HCT116 (cell line): Measurements from ENCODE around the gene PDLIM5. TPM values are rescaled to one million over a fixed set of nuclear protein-coding genes. Genes with fewer than 3 reads are reported as not detected.

Experiments used
- ATAC-seq: fragments of 200-7000 bp; cut with Tn5 transposase; 2 replicates; pipeline ENCODE4 v1.9.1; 2020; ENCODE audit warnings: mild to moderate bottlenecking, moderate library complexity
- BruUV-seq: library from RNA; stranded (reverse); fragments of 400-500 nt; replicated peaks from 2 replicates; lab custom pipeline; 2021; lab: Mats Ljungman, UMichigan
- CTCF ChIA-PET: fragments of 300-600 bp; sonication (Branson Sonifier 250); formaldehyde crosslinking; loops from one replicate; lab custom pipeline; 2021; ENCODE audit warnings: antibody characterized with exemption; lab: Charles Lee
- POLR2A ChIA-PET: fragments of 300-600, 350-600 bp; sonication (Branson Sonifier 250); formaldehyde crosslinking; loops from one replicate; lab custom pipeline; 2021; ENCODE audit warnings: antibody characterized with exemption; lab: Charles Lee
- RAD21 ChIA-PET, 2 experiments: fragments of 300-600 bp; sonication (Branson Sonifier 250); formaldehyde crosslinking; loops; one replicate each; lab custom pipeline; 2023; ENCODE audit warnings: low total read pairs in 2 of 2; ENCODE audit not compliant: uncharacterized antibody in 2 of 2, unreplicated experiment in 2 of 2, low non-redundant PET in 1 of 2; lab: Charles Lee
- DNase-seq: peaks from one replicate; pipeline ENCODE4 v3.0.0-alpha.2; 2010; ENCODE audit warnings: low read depth, low spot score
- H2AFZ ChIP-seq: fragments of 200-600 bp; shearing (Covaris generic), sonication (generic); 2 replicates; pipeline ENCODE4 v1.6.1; 2017; ENCODE audit warnings: low read depth, mixed run types, mixed read lengths, antibody characterized with exemption, low read length; ENCODE audit not compliant: poor library complexity, severe bottlenecking
- H3K27ac ChIP-seq: 2 replicates; pipeline ENCODE4 v1.5.1; 2012; ENCODE audit warnings: low read depth, low read length
- H3K27me3 ChIP-seq: fragments of 200-600 bp; sonication (generic); 2 replicates; pipeline ENCODE4 v1.6.1; 2016; ENCODE audit warnings: mixed run types, low read length, mixed read lengths; ENCODE audit not compliant: insufficient read depth
- H3K36me3 ChIP-seq, 2 experiments: fragments of 200-500 bp in 1 of 2; fragments of 200-600 bp in 1 of 2; sonication (Bioruptor generic) in 1 of 2; sonication (generic) in 1 of 2; 2 replicates each; pipeline versions ENCODE4 v1.5.1 to v1.6.1; 2014 to 2016; ENCODE audit warnings: low read length in 2 of 2, inconsistent platforms in 1 of 2, mixed read lengths in 1 of 2, mixed run types in 1 of 2; ENCODE audit not compliant: insufficient read depth in 2 of 2, control insufficient read depth in 1 of 2
- H3K4me1 ChIP-seq, 2 experiments: fragments of 200-600 bp in 1 of 2; sonication (generic) in 1 of 2; 2 replicates each; pipeline versions ENCODE4 v1.5.1 to v1.6.1; 2012 to 2017; ENCODE audit warnings: low read length in 2 of 2, inconsistent platforms in 1 of 2, mild to moderate bottlenecking in 1 of 2, mixed read lengths in 1 of 2, mixed run types in 1 of 2, moderate library complexity in 1 of 2; ENCODE audit not compliant: insufficient read depth in 2 of 2, control insufficient read depth in 1 of 2
- H3K4me2 ChIP-seq: fragments of 200-600 bp; sonication (generic); 2 replicates; pipeline ENCODE4 v1.6.1; 2017; ENCODE audit warnings: mixed run types, low read length, mixed read lengths
- H3K4me3 ChIP-seq, 2 experiments: fragments of 200-600 bp in 1 of 2; sonication (generic) in 1 of 2; replicated peaks in 1 of 2; 2 replicates each; pipeline ENCODE4 v1.5.1; 2011 to 2016; ENCODE audit warnings: low read length in 2 of 2, control low read depth in 1 of 2, low read depth in 1 of 2, mild to moderate bottlenecking in 1 of 2, mixed read lengths in 1 of 2, mixed run types in 1 of 2
- H3K79me2 ChIP-seq: fragments of 200-600 bp; sonication (generic); 2 replicates; pipeline ENCODE4 v1.6.1; 2017; ENCODE audit warnings: mild to moderate bottlenecking, mixed run types, low read length, moderate library complexity, mixed read lengths; ENCODE audit not compliant: insufficient read depth
- H3K9ac ChIP-seq: fragments of 200-600 bp; sonication (generic); 2 replicates; pipeline ENCODE4 v1.6.1; 2016; ENCODE audit warnings: low read length, mixed read lengths
- H3K9me2 ChIP-seq: fragments of 200-600 bp; sonication (generic), shearing (Covaris generic); 2 replicates; pipeline ENCODE4 v1.6.1; 2017; ENCODE audit warnings: mixed run types, mild to moderate bottlenecking, moderate library complexity; ENCODE audit not compliant: insufficient read depth
- H3K9me3 ChIP-seq, 2 experiments: fragments of 200-500 bp in 1 of 2; fragments of 200-600 bp in 1 of 2; sonication (Bioruptor generic) in 1 of 2; sonication (generic) in 1 of 2; 2 replicates each; pipeline ENCODE4 v1.6.1; 2014 to 2017; ENCODE audit warnings: low read length in 2 of 2, mixed read lengths in 2 of 2, inconsistent platforms in 1 of 2, low read depth in 1 of 2, mild to moderate bottlenecking in 1 of 2, mixed run types in 1 of 2, moderate library complexity in 1 of 2; ENCODE audit not compliant: control insufficient read depth in 1 of 2, insufficient read depth in 1 of 2
- H4K20me1 ChIP-seq: fragments of 200-600 bp; sonication (generic), shearing (Covaris generic); 2 replicates; pipeline ENCODE4 v1.6.1; 2017; ENCODE audit warnings: mixed run types, mild to moderate bottlenecking, moderate library complexity; ENCODE audit not compliant: insufficient read depth
- ATF3 ChIP-seq: IDR thresholded peaks from 2 replicates; pipeline ENCODE4 v1.6.1; 2012
- CEBPB ChIP-seq: IDR thresholded peaks from 2 replicates; pipeline ENCODE4 v1.6.1; 2012; ENCODE audit warnings: low read depth
- CTCF ChIP-seq, 3 experiments: fragments of 200-600 bp in 1 of 3; sonication (generic) in 1 of 3; IDR thresholded peaks in 2 of 3; conservative IDR thresholded peaks in 1 of 3; 2 replicates each; pipeline ENCODE4 v1.5.1; 2012 to 2017; ENCODE audit warnings: low read depth in 2 of 3, low read length in 2 of 3, antibody characterized with exemption in 1 of 3, borderline replicate concordance in 1 of 3, control low read depth in 1 of 3, mild to moderate bottlenecking in 1 of 3, mixed read lengths in 1 of 3, mixed run types in 1 of 3, moderate library complexity in 1 of 3; ENCODE audit not compliant: insufficient read depth in 1 of 3
- EZH2phosphoT487 ChIP-seq: fragments of 200-600 bp; IDR thresholded peaks from 2 replicates; pipeline ENCODE4 v1.6.1; 2018; ENCODE audit warnings: antibody characterized with exemption, borderline replicate concordance
- FOSL1 ChIP-seq: IDR thresholded peaks from 2 replicates; pipeline ENCODE4 v1.6.1; 2012; ENCODE audit warnings: low read depth
- JUND ChIP-seq: IDR thresholded peaks from 2 replicates; pipeline ENCODE4 v1.6.1; 2012
- POLR2AphosphoS5 ChIP-seq: IDR thresholded peaks from 2 replicates; pipeline ENCODE4 v1.6.1; 2011; ENCODE audit warnings: mild to moderate bottlenecking, low read depth, low read length, moderate library complexity
- RAD21 ChIP-seq: IDR thresholded peaks from 2 replicates; pipeline ENCODE4 v1.6.1; 2012; ENCODE audit warnings: low read depth, mild to moderate bottlenecking
- REST ChIP-seq: IDR thresholded peaks from 2 replicates; pipeline ENCODE4 v1.6.1; 2012; ENCODE audit warnings: low read depth
- SIN3A ChIP-seq: IDR thresholded peaks from 2 replicates; pipeline ENCODE4 v1.6.1; 2012; ENCODE audit warnings: low read depth
- SP1 ChIP-seq: IDR thresholded peaks from 2 replicates; pipeline ENCODE4 v1.6.1; 2012; ENCODE audit warnings: low read depth
- SRF ChIP-seq: IDR thresholded peaks from 2 replicates; pipeline ENCODE4 v1.6.1; 2012; ENCODE audit warnings: low read depth
- TCF7L2 ChIP-seq: IDR thresholded peaks from 2 replicates; pipeline ENCODE4 v1.7.0; 2011; ENCODE audit warnings: borderline replicate concordance, inconsistent platforms; ENCODE audit not compliant: insufficient read depth, insufficient read length; ENCODE audit errors: extremely low read depth
- ZFX ChIP-seq: fragments of 450-650 bp; IDR thresholded peaks from 2 replicates; pipeline ENCODE4 v1.6.1; 2017
- ZNF274 ChIP-seq: fragments of 200-500 bp; sonication (Bioruptor generic); IDR thresholded peaks from 2 replicates; pipeline ENCODE4 v1.6.1; 2014; ENCODE audit warnings: mild to moderate bottlenecking, low read depth, low read length, inconsistent platforms
- intact Hi-C: fragments of 100-400 bp; cut with micrococcal nuclease; formaldehyde crosslinking; loops from 2 replicates; pipeline ENCODE4 v1.10.0; 2022
- total RNA-seq: library from RNA; stranded (reverse); gene quantifications from one replicate; pipeline ENCODE4 v1.2.1, GENCODE V29; 2021; ENCODE audit not compliant: unreplicated experiment
- TF ChIP-seq, protein P1 (sequence below): IDR thresholded peaks from 2 replicates; pipeline ENCODE4 v1.6.1; 2011; ENCODE audit warnings: mild to moderate bottlenecking, low read length, moderate library complexity; ENCODE audit not compliant: insufficient replicate concordance; ENCODE audit errors: extremely low read depth

Gene PDLIM5
- total RNA-seq, 1 experiment from 2014 or later = 130 TPM

DNA sequence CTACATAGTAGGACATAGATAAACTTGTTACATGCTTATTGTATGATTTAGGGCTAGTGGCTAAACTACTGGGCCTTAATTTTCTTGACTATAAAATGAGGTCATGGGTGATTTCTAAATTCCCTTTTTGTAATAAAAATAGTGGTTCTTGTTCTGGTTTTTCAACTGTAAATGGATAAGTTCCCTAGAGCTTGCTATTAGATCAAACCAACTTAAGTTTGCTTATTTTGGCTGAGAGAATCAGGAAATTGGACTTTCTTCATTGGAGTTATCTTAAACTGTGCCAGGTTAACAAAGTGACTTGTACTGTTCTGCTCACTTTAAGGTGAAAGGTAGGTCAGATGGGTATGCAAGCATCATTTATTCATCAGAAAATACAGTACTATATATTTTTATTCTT lies 78.3 kb downstream of the PDLIM5 start:
- POLR2A ChIA-PET = no interaction called here

More for the DNA sequence above, 78.3 kb downstream of the PDLIM5 start:
- no peaks in the 10 kb centered on the region for H3K9me2 ChIP-seq
- peaks cover 23% of the 10 kb centered on the region for H3K79me2 ChIP-seq
- intact Hi-C loops = no loop called here
- DNase-seq = no peak
- no peak overlapping the region for H3K4me2 ChIP-seq
- no peaks in the 10 kb centered on the region for H4K20me1 ChIP-seq
- ChIA-PET CTCF (no interaction called here), RAD21 (no interaction called here)
- H3K9ac ChIP-seq = no peak overlapping the region
- H3K36me3 ChIP-seq = no peaks in the 10 kb centered on the region
- H3K27ac ChIP-seq = no peak overlapping the region
- H2AFZ ChIP-seq = no peak overlapping the region
- no peaks in the 10 kb centered on the region for H3K9me3 ChIP-seq
- peaks cover 57 to 63% of the 10 kb centered on the region in 2 experiments for H3K4me1 ChIP-seq
- H3K27me3 ChIP-seq = no peaks in the 10 kb centered on the region
- TF ChIP-seq EZH2phosphoT487 (no peak), SP1 (no peak), POLR2AphosphoS5 (no peak), REST (no peak), ZFX (no peak), ATF3 (no peak), CTCF (IDR thresholded peaks at IDR 0.05 in 2 of 3, conservative IDR thresholded peaks at IDR 0.05 in 1 of 3; ENCODE audit: borderline replicate concordance in 1 of 3, insufficient read depth in 1 of 3, low read depth in 2 of 3, low read length in 2 of 3) (no peak), CEBPB (no peak), SRF (no peak), SIN3A (no peak), RAD21 (no peak), JUND (no peak), ZNF274 (no peak), TCF7L2 (no peak), FOSL1 (no peak)
- TF ChIP-seq, protein P1, sequence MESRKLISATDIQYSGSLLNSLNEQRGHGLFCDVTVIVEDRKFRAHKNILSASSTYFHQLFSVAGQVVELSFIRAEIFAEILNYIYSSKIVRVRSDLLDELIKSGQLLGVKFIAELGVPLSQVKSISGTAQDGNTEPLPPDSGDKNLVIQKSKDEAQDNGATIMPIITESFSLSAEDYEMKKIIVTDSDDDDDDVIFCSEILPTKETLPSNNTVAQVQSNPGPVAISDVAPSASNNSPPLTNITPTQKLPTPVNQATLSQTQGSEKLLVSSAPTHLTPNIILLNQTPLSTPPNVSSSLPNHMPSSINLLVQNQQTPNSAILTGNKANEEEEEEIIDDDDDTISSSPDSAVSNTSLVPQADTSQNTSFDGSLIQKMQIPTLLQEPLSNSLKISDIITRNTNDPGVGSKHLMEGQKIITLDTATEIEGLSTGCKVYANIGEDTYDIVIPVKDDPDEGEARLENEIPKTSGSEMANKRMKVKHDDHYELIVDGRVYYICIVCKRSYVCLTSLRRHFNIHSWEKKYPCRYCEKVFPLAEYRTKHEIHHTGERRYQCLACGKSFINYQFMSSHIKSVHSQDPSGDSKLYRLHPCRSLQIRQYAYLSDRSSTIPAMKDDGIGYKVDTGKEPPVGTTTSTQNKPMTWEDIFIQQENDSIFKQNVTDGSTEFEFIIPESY = no peak
- TF ChIP-seq, all 23 proteins: peak for 0
- H3K4me3 ChIP-seq = no peak overlapping the region
- ATAC-seq = no peak
- BruUV-seq = no TSS peak
